Common myeloid progenitor, CD34-positive (primary cell): Measurements from ENCODE around the gene MCM3AP.
A peak's percentile ranks its signal among the peaks of the same experiment; 100 is the strongest.

ENCODE experiments used
- CTCF ChIA-PET: fragments of 350-600 bp; sonication (Branson Sonifier 250); formaldehyde crosslinking; loops from one replicate; lab custom pipeline; 2021; ENCODE audit warnings: antibody characterized with exemption; lab: Charles Lee
- POLR2A ChIA-PET: fragments of 350-600 bp; sonication (Branson Sonifier 250); formaldehyde crosslinking; loops from one replicate; lab custom pipeline; 2021; ENCODE audit warnings: antibody characterized with exemption; lab: Charles Lee
- DNase-seq, 3 donors: peaks; one replicate each; pipeline versions ENCODE4 v3.0.0 to v3.0.0-alpha.2; 2013
- H3K27ac ChIP-seq, 2 experiments: 1 replicate in 1 of 2; 2 replicates in 1 of 2; pipeline ENCODE4 v1.7.0; 2013; ENCODE audit warnings: inconsistent platforms in 2 of 2, low read length in 2 of 2, mild to moderate bottlenecking in 2 of 2, low read depth in 1 of 2, moderate library complexity in 1 of 2; ENCODE audit not compliant: severe bottlenecking in 2 of 2, insufficient read depth in 1 of 2, poor library complexity in 1 of 2
- H3K27me3 ChIP-seq, 5 experiments: replicated peaks in 2 of 5; 1 replicate in 3 of 5; 2 replicates in 2 of 5; pipeline versions ENCODE4 v1.6.1 to v1.7.0; 2013; ENCODE audit warnings: low read length in 4 of 5, mild to moderate bottlenecking in 2 of 5, moderate library complexity in 2 of 5, inconsistent platforms in 1 of 5; ENCODE audit not compliant: insufficient read depth in 5 of 5, control insufficient read depth in 4 of 5
- H3K36me3 ChIP-seq, 4 experiments: 1 replicate in 2 of 4; 2 replicates in 2 of 4; pipeline versions ENCODE4 v1.6.1 to v1.7.0; 2013; ENCODE audit warnings: low read length in 3 of 4, control low read depth in 1 of 4, mild to moderate bottlenecking in 1 of 4; ENCODE audit not compliant: control insufficient read depth in 4 of 4, insufficient read depth in 4 of 4
- H3K4me1 ChIP-seq, 4 experiments: 1 replicate in 3 of 4; 2 replicates in 1 of 4; pipeline versions ENCODE4 v1.6.1 to v1.7.1; 2013; ENCODE audit warnings: low read length in 3 of 4, mild to moderate bottlenecking in 3 of 4, control low read depth in 1 of 4, inconsistent platforms in 1 of 4, moderate library complexity in 1 of 4; ENCODE audit not compliant: control insufficient read depth in 4 of 4, insufficient read depth in 4 of 4; ENCODE audit errors: control extremely low read depth in 1 of 4
- H3K4me3 ChIP-seq, 7 experiments: 1 replicate in 4 of 7; 2 replicates in 3 of 7; pipeline versions ENCODE4 v1.5.1 to v1.7.0; 2013; ENCODE audit warnings: mild to moderate bottlenecking in 7 of 7, low read length in 6 of 7, moderate library complexity in 6 of 7, inconsistent platforms in 2 of 7, low read depth in 2 of 7, control low read depth in 1 of 7; ENCODE audit not compliant: insufficient read depth in 4 of 7, control insufficient read depth in 1 of 7; ENCODE audit errors: extremely low read depth in 1 of 7
- H3K9me3 ChIP-seq, 5 experiments: 1 replicate in 4 of 5; 2 replicates in 1 of 5; pipeline versions ENCODE4 v1.6.1 to v1.7.1; 2013; ENCODE audit warnings: low read length in 4 of 5, mild to moderate bottlenecking in 2 of 5, inconsistent platforms in 1 of 5, low read depth in 1 of 5, moderate library complexity in 1 of 5; ENCODE audit not compliant: control insufficient read depth in 4 of 5, insufficient read depth in 2 of 5; ENCODE audit errors: control extremely low read depth in 1 of 5
- WGBS: methylation state at CpG from one replicate; pipeline ENCODE4 v1.1.5; 2013; ENCODE audit not compliant: insufficient coverage; 5-methylcytosine and 5-hydroxymethylcytosine counted together

The MCM3AP gene

GRCh38 chr21:46284077-46284644 lies 1.2 kb downstream of the MCM3AP start:
- ChIA-PET CTCF (interaction anchor here (0.7 to 2.2 kb wide), 10 partner anchors 8 to 140 kb away, joined by 3 to 6 read pairs (median 4); no protein-coding TSS in a partner anchor), POLR2A (interaction anchor here (0.6 kb wide), 1 partner anchor 57 kb away, joined by 3 read pairs; no protein-coding TSS in a partner anchor)
- DNase-seq = peak in 1 of 3 donors; percentile 32
- peaks cover 13 to 31% (median 28%) of the 10 kb centered on the region in 4 experiments for H3K4me1 ChIP-seq
- WGBS = 57% methylated on average over 13 of the region's 15 CpGs
- no peaks in the 10 kb centered on the region for H3K9me3 ChIP-seq
- peak overlapping the region in 1 of 2 experiments; percentile 29 for H3K27ac ChIP-seq
- H3K4me3 ChIP-seq = peak overlapping the region in 5 of 7 experiments; percentile 2 to 90 (median 47)
- peaks cover 12 to 41% (median 32%) of the 10 kb centered on the region in 4 experiments for H3K36me3 ChIP-seq
- no peaks in the 10 kb centered on the region for H3K27me3 ChIP-seq

GRCh38 chr21:46274797-46275390 lies 10.5 kb downstream of the MCM3AP start:
- H3K9me3 ChIP-seq = no peaks in the 10 kb centered on the region
- H3K4me3 ChIP-seq = no peak overlapping the region
- CTCF ChIA-PET = interaction anchor here (0.6 to 2.2 kb wide), 4 partner anchors 10 to 385 kb away, joined by 3 to 5 read pairs (median 3); no protein-coding TSS in a partner anchor
- DNase-seq = no peak
- 75% methylated on average over 2 of the region's 11 CpGs for WGBS
- POLR2A ChIA-PET = interaction anchor here (0.6 kb wide), 1 partner anchor 117 kb away, joined by 9 read pairs; no protein-coding TSS in a partner anchor
- H3K36me3 ChIP-seq = peaks cover 20 to 87% (median 68%) of the 10 kb centered on the region in 4 experiments
- H3K4me1 ChIP-seq = no peaks in the 10 kb centered on the region
- no peaks in the 10 kb centered on the region for H3K27me3 ChIP-seq
- no peak overlapping the region for H3K27ac ChIP-seq

GRCh38 chr21:46273341-46273740 lies 12.1 kb downstream of the MCM3AP start:
- WGBS = 94% methylated on average over 12 of the region's 14 CpGs
- POLR2A ChIA-PET = no interaction called here

DNA sequence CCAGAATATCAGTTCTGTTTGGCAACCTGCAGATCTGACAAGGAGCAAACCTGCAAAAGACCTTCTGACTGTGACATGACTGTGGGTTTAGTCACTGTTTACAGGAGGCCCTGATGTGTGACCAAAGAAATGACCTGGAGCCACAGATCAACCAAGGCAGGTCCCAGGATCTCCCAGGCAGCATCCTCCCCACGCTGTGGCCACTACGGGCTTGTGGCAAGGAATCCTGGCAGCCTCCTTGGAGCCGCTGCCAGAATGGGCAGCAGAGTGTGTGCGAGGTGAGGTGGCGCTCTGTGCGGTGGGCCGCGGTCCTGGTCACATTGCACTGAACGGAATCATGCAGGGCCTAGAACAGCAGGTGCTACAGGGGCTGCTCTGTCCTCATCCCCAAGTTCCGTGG lies 15.9 kb downstream of the MCM3AP start:
- Histone ChIP-seq H3K27me3 (no peaks in the 10 kb centered on the region), H3K36me3 (peaks cover 25 to 94% (median 68%) of the 10 kb centered on the region in 4 experiments), H3K4me1 (no peaks in the 10 kb centered on the region), H3K9me3 (no peaks in the 10 kb centered on the region), H3K27ac (no peak overlapping the region), H3K4me3 (no peak overlapping the region)
- 98% methylated on average over 10 of the region's 10 CpGs for WGBS
- CTCF ChIA-PET = interaction anchor here (0.8 kb wide), 1 partner anchor 9 kb away, joined by 3 read pairs; no protein-coding TSS in a partner anchor
- DNase-seq = no peak
- POLR2A ChIA-PET = no interaction called here

More at GRCh38 chr21:46273341-46273740, 12.1 kb downstream of the MCM3AP start:
- CTCF ChIA-PET = no interaction called here
- H3K9me3 ChIP-seq = no peaks in the 10 kb centered on the region
- DNase-seq = no peak
- no peak overlapping the region for H3K4me3 ChIP-seq
- H3K27ac ChIP-seq = no peak overlapping the region
- H3K27me3 ChIP-seq = no peaks in the 10 kb centered on the region
- peaks cover 22 to 90% (median 67%) of the 10 kb centered on the region in 4 experiments for H3K36me3 ChIP-seq
- no peaks in the 10 kb centered on the region for H3K4me1 ChIP-seq

- CTCF ChIA-PET = interaction anchor here (0.8 kb wide), 1 partner anchor 10 kb away, joined by 3 read pairs; no protein-coding TSS in a partner anchor
- WGBS = 96% methylated on average over 12 of the region's 13 CpGs
- H3K9me3 ChIP-seq = no peaks in the 10 kb centered on the region
- POLR2A ChIA-PET = no interaction called here
- no peaks in the 10 kb centered on the region for H3K4me1 ChIP-seq
- peaks cover 27 to 93% (median 63%) of the 10 kb centered on the region in 4 experiments for H3K36me3 ChIP-seq
- no peak overlapping the region for H3K4me3 ChIP-seq
- H3K27ac ChIP-seq = no peak overlapping the region
- H3K27me3 ChIP-seq = no peaks in the 10 kb centered on the region
- DNase-seq = no peak
Measured at GRCh38 chr21:46268371-46268770, 17.0 kb downstream of the MCM3AP start.

DNA sequence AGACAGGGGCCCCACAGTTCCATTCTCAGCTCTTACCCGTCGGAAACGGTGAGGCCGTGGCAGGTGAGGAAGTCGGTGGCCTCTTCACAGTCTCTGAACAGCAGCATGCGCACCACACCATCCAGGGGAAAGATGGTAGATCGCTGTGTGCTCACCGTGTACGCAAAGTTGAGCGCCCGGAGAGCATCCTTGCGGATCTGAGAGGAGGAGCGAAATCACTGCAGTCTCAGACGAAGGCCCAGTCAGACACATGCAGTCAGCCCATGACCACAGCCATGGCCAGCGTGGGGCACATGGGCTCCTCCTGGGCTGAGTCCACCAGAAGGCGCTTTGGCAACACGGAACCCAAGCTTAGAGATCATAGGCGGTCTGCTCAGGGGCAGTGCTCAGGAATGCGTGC lies 18.5 kb downstream of the MCM3AP start:
- Histone ChIP-seq H3K9me3 (no peaks in the 10 kb centered on the region), H3K27me3 (no peaks in the 10 kb centered on the region), H3K27ac (no peak overlapping the region), H3K36me3 (peaks cover 25 to 87% (median 57%) of the 10 kb centered on the region in 4 experiments), H3K4me3 (peak overlapping the region in 1 of 7 experiments; percentile 15), H3K4me1 (no peaks in the 10 kb centered on the region)
- 92% methylated on average over 19 of the region's 19 CpGs for WGBS
- ChIA-PET POLR2A (no interaction called here), CTCF (interaction anchor here (1.3 kb wide), 1 partner anchor 58 kb away, joined by 4 read pairs; no protein-coding TSS in a partner anchor)
- no peak for DNase-seq
